NB4 (cell line): ENCODE results near the gene NUMB.
A peak's percentile ranks its signal among the peaks of the same experiment; 100 is the strongest.

Experiments used
- DNase-seq: peaks from one replicate; pipeline ENCODE4 v3.0.0; 2010; ENCODE audit warnings: low read depth
- H3K4me3 ChIP-seq: one replicate; pipeline ENCODE4 v1.5.1; 2011; ENCODE audit warnings: mild to moderate bottlenecking, low read depth, low read length, moderate library complexity
- MYC ChIP-seq: IDR thresholded peaks from 2 replicates; pipeline ENCODE4 v1.6.1; 2011; ENCODE audit warnings: low read depth, low read length
- POLR2A ChIP-seq: IDR thresholded peaks from 2 replicates; pipeline ENCODE4 v1.6.1; 2011; ENCODE audit warnings: mild to moderate bottlenecking; ENCODE audit not compliant: insufficient read length; ENCODE audit errors: extremely low read depth
- TF ChIP-seq, protein P1 (sequence below): IDR thresholded peaks from 2 replicates; pipeline ENCODE4 v1.6.1; 2011; ENCODE audit warnings: low read depth, low read length
- TF ChIP-seq, protein P2 (sequence below): IDR thresholded peaks from one replicate; pipeline ENCODE4 v1.5.1; 2012; ENCODE audit warnings: low read depth, low read length

NUMB gene

GRCh38 chr14:73462048-73462715 is 3.8 kb upstream of the NUMB start:
- peak; percentile 88 for DNase-seq
- peak overlapping the region; percentile 63 for H3K4me3 ChIP-seq
- TF ChIP-seq, protein P1, sequence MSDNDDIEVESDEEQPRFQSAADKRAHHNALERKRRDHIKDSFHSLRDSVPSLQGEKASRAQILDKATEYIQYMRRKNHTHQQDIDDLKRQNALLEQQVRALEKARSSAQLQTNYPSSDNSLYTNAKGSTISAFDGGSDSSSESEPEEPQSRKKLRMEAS, result peak; percentile 82
- TF ChIP-seq POLR2A, result peak; percentile 48
- peak; percentile 84 for TF ChIP-seq MYC
- TF ChIP-seq, protein P2, sequence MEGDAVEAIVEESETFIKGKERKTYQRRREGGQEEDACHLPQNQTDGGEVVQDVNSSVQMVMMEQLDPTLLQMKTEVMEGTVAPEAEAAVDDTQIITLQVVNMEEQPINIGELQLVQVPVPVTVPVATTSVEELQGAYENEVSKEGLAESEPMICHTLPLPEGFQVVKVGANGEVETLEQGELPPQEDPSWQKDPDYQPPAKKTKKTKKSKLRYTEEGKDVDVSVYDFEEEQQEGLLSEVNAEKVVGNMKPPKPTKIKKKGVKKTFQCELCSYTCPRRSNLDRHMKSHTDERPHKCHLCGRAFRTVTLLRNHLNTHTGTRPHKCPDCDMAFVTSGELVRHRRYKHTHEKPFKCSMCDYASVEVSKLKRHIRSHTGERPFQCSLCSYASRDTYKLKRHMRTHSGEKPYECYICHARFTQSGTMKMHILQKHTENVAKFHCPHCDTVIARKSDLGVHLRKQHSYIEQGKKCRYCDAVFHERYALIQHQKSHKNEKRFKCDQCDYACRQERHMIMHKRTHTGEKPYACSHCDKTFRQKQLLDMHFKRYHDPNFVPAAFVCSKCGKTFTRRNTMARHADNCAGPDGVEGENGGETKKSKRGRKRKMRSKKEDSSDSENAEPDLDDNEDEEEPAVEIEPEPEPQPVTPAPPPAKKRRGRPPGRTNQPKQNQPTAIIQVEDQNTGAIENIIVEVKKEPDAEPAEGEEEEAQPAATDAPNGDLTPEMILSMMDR, result no peak

DNA sequence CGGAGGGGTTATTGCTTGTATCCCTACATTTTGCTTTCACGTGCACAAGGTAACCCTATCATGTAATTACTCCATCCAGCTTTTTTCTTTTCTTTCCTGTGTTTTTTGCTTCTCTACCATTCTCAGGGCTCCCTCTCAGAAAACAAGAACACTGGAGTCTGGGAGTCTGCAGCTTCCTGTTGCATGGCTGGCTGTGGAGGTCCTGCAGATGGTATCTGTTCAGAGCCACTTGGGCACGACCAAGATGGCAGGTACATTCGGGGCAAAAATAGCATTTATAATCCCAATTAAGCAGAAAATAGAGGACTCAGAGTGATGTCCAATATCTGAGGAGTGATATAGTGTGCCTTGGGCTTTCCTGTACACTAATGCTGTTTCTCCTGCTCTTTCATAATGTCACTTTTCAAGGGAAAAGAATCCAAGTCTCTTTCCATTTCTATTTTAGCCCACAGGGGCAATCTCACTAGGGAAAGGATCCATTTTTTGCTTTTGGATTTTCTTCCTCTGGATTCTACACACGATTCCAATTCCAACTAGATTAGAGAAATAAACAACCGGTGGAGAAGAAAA is 3.2 kb upstream of the NUMB start:
- peak overlapping the region; percentile 63 for H3K4me3 ChIP-seq
- peak; percentile 40 for DNase-seq
- TF ChIP-seq, protein P1, result no peak
- TF ChIP-seq POLR2A (no peak), MYC (no peak)
- TF ChIP-seq, protein P2, result no peak

GRCh38 chr14:73460691-73461127 is 2.4 kb upstream of the NUMB start:
- no peak for DNase-seq
- TF ChIP-seq POLR2A, result no peak
- TF ChIP-seq, protein P1, result no peak
- TF ChIP-seq, protein P2, result no peak
- TF ChIP-seq MYC, result no peak
- H3K4me3 ChIP-seq, result no peak overlapping the region

DNA sequence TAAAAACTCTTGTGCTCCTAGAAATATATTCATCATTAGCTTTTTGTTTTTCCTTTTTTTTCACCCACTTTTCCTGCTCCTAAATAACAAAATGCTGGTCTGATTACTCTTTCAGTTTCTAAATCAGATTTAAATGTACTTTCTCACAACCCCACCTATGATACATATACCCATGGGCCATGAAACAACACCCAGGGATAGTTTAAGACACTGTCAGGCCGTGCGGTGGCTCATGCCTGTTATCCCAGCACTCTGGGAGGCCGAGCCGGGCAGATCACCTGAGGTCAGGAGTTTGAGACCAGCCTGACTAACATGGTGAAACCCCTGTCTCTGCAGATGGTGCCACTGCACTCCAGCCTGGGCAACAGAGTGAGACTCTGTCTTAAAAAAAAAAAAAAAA is 1.6 kb upstream of the NUMB start:
- TF ChIP-seq POLR2A (no peak), MYC (no peak)
- TF ChIP-seq, protein P1, result no peak
- TF ChIP-seq, protein P2, result no peak
- no peak for DNase-seq
- no peak overlapping the region for H3K4me3 ChIP-seq

DNA sequence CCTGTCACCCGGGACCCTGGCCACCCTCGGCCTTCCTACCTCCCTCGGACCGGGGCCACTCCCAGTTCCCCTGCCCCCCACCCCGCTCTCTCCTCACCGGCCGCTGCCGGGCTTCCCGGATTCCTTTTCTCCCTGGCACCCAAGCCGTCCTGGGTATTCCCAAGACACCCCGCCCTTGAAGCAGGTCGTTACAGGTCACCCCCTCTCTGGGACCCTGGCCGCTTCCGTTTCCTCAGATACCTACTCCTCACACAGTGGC is 493 bp downstream of the NUMB start:
- DNase-seq, result no peak
- H3K4me3 ChIP-seq, result peak overlapping the region; percentile 75
- TF ChIP-seq MYC, result 0 out of 2 replicates have a peak, but pooled peaks have one; percentile 14
- TF ChIP-seq, protein P2, result no peak
